IPS DF 19.7 (cell line): Measurements from ENCODE around the gene FBLN1.
"Not testable (repeated sequence)": the region's sequence is repeated elsewhere in the genome, so short reads cannot be mapped to it uniquely, and the experiment has no call there.

Experiments
- DNase-seq: peaks from one replicate; pipeline ENCODE4 v3.0.0-alpha.2; 2013; ENCODE audit warnings: low read depth, low spot score

FBLN1 gene

GRCh38 chr22:45526281-45526680, 23.6 kb downstream of the FBLN1 start:
- no peak for DNase-seq

GRCh38 chr22:45526768-45527360, 24.2 kb downstream of the FBLN1 start:
- no peak for DNase-seq

- no peak for DNase-seq
These were observed 24.8 kb downstream of the FBLN1 start for GRCh38 chr22:45527456-45527855.

- DNase-seq: no peak
These were observed 25.4 kb downstream of the FBLN1 start for GRCh38 chr22:45528046-45528445.

DNA sequence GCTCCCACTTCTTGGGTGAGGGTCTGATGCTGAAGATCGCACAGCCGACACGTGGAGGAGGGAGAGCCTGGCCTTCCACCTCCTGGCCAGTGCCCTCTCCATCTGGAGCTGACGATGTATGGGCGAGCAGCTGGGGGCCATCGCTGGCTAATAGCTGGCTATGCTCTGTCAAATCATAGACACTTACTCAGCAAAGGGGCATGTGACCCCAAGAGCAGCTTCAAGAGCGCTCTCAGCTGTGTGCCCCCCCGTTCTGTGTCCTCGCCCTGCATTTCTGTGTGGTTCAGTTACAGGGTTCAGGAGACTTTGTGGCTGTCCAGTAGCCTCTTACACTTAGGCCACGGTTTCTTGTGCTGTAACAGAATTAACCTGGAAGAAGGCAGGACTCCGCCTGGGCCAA, 26.4 kb downstream of the FBLN1 start:
- DNase-seq: no peak

DNA sequence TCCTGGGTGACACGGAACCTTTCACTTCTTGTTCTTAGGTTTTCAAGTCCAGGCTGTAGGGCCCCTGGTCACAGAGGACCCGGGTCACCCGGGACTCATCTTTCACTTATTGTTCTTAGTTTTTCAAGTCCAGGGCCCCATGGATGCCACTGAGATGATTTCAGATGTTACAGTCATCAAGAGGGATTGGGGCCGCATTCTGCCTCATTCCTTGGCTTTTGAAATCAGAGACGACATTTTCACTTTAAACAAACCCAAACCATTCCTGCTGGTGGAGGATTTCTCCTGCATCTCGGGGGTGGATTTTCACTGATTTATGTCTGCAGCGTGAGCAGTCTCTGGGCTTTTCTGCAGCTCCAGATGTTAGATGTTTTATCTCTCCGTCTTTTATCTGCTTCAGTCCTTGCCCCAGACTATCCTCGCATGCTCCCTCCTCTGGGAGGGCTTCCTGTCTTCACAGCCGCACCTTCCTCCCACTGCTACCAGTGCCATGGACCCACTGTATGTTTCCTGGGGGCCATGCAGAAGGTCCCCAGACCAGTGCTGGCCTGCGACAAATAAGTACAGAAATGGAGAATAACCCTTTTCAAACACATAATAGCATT, 27.4 kb downstream of the FBLN1 start:
- DNase-seq: no peak

GRCh38 chr22:45531441-45532234, 29.0 kb downstream of the FBLN1 start:
- no peak for DNase-seq

DNA sequence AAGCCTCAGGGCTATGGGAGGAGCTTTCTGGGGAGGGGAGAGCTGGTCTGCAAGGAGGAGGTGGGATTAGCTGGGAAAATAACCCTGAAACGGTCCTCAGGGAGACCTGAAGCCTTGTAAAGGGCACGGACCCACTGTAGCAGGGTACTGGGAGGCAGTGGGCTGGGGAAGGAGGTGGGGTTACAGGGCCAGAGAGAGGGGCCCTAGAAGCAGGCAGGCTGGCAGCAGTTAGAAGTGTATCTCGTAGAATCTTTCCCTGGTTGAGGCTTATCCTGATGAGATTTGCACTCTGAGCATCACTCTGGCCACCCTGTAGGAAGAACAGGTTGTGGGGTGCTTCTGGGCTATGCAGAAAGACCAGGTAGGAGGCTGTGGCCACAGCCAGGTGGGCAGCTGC, 29.6 kb downstream of the FBLN1 start:
- DNase-seq: no peak

DNA sequence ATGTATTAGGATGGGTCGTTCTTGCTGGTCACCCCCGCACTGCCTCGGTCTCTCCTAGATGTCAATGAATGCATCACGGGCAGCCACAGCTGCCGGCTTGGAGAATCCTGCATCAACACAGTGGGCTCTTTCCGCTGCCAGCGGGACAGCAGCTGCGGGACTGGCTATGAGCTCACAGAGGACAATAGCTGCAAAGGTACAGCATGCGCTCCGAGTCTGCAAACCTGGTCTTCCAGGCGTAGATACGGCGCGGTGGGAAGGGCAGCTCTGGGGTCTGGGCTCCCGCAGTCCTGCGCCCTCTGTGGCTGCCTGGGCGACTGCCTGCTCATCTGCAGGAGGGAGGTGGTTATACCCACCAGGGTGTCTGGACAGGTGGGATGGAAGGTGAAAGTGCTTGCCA, 31.0 kb downstream of the FBLN1 start:
- no peak for DNase-seq

GRCh38 chr22:45534339-45535192, 31.9 kb downstream of the FBLN1 start:
- no peak for DNase-seq

GRCh38 chr22:45535290-45535689, 32.6 kb downstream of the FBLN1 start:
- DNase-seq: no peak

GRCh38 chr22:45535835-45536234, 33.2 kb downstream of the FBLN1 start:
- not testable (repeated sequence) for DNase-seq

DNA sequence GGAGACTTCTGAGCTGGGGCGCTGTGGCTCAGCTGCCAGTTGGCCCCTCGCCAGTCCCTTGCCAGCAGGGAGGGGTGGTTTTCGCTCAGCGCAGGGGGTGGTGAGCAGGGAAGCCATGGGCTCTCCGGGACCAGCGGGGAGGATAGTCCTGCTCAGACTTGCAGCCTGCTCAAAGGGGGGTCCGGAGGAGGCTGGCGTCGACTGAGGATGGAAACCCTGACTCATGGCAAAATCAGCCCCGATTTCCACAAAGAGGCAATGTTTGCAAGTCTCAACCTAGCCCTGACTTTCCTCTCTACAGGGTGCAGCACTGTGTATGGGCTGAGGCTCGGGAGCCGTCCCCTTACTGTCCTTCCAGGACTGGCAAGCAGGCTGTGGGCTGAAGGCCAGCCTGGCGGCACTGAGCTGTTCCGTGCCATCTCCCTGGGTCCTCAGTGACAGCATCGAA, 35.1 kb downstream of the FBLN1 start:
- DNase-seq: no peak

- no peak for DNase-seq
These were observed 35.6 kb downstream of the FBLN1 start for GRCh38 chr22:45538281-45538680.

- DNase-seq: no peak
These were observed 37.4 kb downstream of the FBLN1 start for GRCh38 chr22:45540122-45540521.

DNA sequence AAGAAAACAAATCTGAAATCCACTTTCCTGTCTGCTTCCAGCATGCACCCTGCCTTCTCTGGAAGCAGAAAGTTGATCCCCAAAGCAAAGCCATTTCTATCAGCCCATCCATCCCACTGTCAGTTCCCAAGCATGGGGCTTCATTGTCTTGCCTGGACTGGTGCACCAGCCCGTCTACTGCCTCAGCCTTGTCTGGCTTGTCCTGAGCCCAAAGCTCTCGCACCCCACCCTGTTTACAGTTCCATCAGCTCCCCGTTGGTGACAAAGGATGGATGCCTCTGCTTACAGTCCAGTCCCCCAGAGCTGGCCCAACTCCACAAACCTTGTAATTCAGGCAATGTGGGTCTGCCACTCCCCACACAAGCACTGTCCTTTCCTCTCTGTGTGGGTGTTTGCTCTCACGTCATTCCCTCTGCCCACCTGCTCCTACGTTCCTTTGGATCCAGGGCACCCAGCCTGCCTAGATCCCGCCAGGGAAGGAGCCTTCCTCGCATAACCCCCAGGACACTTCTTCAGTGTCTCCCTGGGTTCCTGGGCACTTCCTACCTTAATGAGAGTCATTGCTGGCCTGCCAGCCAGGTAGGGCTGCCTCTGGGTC, 38.8 kb downstream of the FBLN1 start:
- DNase-seq: no peak

DNA sequence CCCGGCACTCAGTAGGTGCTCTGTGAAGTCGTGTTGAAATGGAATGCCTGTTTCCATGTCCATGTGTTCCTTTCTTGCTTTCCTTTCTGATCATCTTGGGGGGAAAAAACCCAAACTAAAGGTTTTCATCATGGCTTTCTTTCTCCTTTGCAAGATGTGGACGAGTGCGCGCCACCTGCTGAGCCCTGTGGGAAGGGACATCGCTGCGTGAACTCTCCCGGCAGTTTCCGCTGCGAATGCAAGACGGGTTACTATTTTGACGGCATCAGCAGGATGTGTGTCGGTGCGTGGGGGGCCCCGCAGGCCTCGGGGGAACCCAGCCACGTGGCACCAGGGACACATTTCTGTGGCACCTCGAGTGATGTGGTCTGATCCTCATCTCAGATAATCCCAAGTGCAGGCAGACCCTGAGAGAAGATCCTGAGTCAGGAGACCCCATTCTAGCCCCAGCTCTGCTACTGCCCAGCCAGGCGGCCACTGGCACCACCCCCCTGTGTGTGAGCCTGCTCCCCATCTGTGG, 39.4 kb downstream of the FBLN1 start:
- DNase-seq: no peak

DNA sequence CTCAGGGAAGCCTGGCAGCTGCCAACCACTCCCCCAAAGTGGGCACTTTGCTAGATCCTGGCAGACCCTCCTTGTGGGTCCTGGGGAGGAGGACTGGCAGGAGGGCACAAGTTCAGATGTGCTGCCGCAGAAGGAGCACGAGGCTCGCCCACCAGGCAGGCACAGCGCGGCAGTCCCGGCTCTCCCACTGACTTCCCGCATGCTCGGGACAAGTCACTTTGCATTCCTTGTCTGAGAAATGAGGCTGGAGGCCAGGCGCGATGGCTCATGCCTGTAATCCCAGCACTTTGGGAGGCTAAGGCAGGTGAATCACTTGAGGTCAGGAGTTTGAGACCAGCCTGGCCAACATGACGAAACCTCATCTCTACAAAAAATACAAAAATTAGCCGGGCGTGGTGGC, 40.1 kb downstream of the FBLN1 start:
- not testable (repeated sequence) for DNase-seq

GRCh38 chr22:45543243-45543642, 40.6 kb downstream of the FBLN1 start:
- no peak for DNase-seq

DNA sequence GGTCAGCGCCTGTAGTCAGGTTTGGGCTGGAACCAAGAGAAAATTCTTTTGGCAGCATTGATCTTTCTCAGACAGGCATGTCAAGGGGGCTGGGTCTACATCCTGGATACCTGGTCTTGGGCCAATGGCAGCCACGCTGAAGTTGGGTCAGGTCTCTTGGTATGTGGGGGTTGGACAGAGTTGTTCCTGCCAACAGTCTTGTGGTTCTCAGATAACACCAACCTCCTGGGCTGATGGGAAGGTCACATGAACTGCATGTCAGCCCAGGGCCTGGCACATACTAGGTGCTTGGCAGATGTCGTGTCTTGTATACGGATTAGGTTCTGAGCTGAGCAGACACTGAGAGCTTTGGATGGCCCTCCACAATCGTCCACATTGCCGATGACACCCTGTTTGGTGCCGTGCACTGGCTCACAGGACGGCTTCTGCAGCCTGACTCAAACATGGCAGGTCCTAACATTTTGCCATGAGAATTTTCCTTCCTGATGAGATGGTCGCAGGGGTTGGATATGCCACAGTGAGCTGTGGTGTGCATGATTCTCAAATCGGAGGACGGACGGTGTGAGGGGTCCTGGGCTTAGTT, 42.0 kb downstream of the FBLN1 start:
- DNase-seq: no peak
